NCI-H748 (cell line): ENCODE data around the gene FOLR1.
A peak's percentile ranks its signal among the peaks of the same experiment; 100 is the strongest.
"Not testable (repeated sequence)": the region's sequence is repeated elsewhere in the genome, so short reads cannot be mapped to it uniquely, and the experiment has no call there.

Experiments used
- DNase-seq: peaks from one replicate; lab custom pipeline; 2025; ENCODE audit not compliant: unreplicated experiment; lab: John Stamatoyannopoulos, UW

FOLR1 gene

DNA sequence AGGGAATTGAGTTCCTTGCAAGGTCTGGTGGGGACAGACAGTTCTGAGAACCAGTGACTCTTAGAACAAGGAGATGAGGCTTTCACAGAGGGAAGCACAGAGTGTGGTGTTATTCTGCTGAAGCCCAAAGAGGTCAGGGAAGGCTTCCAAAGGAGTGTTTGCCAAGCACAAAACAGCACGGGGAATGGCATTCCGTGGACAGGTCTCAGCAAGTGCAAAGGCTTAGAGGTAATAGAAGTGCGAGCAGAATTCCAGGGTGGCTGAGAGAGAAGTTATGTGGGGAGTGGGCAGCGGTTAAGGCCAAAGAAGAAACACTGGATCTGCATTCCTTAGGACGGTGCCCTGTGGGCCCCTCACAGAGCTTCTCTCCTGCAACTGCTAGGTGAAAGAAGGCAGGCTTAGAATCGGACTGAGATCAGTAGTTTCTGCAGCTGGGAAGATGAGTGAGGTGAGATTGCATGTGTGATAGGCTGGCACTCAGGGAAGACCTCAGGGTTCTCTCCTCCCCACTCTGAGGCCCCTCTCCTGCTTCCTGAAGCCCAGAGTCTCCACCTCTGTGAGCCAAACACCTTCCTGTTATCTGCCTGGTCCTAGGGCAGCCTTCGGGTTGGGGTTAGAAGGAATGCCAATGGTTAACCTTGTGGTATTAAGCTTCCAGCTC is 10.9 kb upstream of the FOLR1 start:
- not testable (repeated sequence) for DNase-seq

DNA sequence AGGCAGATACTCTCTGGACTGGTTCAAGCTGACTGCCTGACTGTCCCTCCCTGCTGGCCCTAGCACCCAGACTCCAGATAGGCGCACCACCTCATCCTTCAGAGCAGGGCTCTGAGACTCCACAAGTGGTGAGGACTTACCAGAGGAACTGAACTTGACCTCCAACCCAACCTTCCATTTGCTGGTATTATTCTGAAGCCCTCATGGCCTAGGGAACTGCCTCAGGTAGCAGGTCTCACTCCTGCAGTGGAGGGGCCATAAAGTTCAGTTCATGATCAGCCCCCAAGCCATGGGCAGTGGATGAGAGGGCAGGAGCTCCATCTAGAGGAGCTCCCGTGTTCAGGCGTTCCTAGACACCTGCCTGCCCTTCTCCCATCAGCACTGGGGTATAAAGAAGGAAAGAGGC is 10.4 kb upstream of the FOLR1 start:
- not testable (repeated sequence) for DNase-seq

- no peak for DNase-seq
Observed at GRCh38 chr11:72188267-72188666, 3.7 kb upstream of the FOLR1 start.

DNA sequence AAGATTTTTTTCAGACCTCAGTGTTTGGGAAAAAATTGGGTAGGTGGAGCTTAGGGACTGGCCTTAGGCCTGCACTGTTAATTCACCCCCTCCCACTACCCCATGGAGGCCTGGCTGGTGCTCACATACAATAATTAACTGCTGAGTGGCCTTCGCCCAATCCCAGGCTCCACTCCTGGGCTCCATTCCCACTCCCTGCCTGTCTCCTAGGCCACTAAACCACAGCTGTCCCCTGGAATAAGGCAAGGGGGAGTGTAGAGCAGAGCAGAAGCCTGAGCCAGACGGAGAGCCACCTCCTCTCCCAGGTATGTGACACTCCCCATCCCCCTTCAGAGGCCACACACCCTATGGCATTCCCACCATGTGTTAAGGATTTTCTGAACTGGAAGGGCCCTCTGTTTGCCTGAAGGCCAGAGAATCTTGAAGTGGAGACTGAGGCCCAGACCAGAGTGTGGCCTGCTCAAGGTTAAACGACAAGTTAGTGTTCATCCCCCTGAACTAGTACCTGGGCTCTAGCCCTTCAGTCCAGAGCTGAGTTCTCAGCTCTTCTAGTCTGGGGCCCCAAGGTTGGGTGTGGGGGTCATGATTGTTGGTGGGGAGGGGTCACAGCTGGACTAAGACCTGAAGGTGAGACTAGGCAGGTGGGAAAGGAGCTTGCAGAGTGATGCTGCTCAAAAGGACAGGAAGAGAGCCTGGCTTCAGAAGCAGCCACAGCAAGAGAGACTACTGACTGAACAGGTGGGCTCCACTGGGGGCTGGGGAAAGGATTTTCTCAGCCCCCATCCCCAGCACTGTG is 2.3 kb upstream of the FOLR1 start:
- no peak for DNase-seq

DNA sequence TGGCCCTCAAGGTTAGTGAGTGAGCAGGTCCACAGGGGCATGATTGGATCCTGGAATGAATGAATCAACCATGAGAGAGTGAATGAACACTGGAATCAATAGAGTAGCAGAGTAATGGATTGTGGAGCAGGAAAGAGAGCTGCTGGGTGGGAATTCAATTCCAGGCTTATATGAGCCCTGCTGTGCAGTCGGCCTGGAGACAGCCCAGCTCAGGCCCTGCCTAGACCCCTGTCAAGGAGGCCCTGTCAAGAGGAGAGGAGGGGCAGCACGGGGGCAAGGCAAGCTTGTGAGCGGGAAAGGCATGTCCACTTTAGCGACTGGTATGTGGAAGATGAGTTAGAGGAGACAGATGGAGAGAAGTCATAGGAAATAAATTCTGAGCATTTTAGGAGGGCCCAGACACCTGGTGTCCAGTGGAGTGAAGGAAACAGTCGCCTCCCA is 1.3 kb upstream of the FOLR1 start:
- no peak for DNase-seq

GRCh38 chr11:72195518-72196270 is 3.8 kb downstream of the FOLR1 start:
- DNase-seq = no peak

DNA sequence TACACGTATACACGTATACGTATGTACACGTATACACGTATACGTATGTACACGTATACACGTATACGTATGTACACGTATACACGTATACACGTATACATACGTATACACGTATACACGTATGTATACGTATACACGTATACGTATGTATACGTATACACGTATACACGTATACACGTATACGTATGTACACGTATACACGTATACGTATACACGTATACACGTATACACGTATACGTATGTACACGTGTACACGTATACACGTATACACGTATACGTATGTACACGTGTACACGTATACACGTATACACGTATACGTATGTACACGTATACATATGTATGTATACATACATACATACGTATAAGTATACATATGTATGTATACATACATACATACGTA is 9.5 kb downstream of the FOLR1 start:
- not testable (repeated sequence) for DNase-seq

DNA sequence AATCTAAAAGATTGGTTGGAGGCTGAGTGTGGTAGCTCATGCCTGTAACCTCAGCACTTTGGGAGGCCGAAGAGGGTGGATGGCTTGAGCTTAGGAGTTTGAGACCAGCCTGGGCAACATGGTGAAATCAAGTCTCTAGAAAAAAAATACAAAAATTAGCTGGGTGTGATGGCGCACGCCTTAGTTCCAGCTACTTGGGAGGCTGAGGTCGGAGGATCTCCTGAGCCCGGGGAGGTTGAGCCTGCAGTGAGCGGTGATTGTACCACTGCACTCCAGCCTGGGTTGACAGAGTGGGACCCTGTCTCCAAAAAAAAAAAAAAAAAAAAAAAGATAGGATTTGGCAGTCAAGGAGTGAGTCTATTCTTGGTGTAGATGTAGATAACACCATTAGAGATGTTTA is 10.6 kb downstream of the FOLR1 start:
- no peak for DNase-seq

DNA sequence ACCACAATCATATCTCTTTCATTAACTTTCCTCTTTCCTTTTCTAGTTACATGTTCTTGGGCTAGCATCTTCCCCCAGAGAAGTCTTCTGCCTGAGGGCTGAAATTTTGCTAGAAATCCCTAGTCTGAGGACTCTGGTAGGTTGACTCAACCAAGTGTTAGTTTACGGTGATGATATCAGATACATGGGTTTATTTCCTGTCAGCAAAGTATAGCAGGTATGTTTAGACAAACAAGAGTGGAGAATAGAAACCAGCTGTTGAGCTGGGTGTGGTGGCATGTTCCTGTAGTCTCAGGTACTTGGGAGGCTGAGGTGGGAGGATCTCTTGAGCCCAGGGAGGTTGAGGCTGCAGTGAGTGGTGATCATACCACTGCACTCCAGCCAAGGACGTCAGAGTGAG is 11.2 kb downstream of the FOLR1 start:
- no peak for DNase-seq

GRCh38 chr11:72204886-72205285 is 12.9 kb downstream of the FOLR1 start:
- no peak for DNase-seq

DNA sequence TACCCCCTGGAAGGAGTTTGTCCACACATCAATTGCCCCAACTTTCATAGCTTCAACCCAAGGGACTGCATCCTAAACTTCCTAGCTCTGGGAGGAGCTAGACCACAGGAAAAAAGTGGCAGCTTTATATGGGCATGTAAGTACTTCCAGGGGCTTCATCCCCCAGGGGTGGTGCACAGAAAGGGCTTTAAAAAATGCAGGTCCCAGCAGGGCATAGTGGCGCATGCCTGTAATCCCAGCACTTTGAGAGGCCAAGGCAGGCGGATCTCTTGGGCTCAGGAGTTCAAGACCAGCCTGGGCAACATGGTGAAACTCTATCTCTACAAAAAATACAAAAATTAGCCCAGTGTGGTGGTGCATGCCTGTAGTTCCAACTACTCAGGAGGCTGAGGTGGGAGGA is 14.9 kb downstream of the FOLR1 start:
- not testable (repeated sequence) for DNase-seq

DNA sequence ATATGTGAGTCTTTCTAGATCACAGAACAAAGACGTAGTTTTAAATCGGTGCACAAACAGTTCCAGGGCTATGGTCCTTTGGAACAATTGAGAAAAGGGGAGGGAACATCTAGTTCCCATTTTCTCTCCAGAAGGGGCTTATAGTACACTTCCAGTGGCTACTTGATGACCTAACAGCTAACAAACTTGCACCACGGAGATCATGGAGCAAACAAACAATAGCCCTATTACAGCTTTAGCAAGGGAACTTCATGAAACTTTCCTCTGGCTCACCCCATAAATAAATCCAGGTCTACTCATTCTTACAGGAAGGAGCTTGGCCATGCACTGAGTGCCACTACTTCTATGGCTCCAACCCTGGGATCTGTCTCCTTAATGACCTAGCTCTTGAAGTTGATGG is 16.3 kb downstream of the FOLR1 start:
- DNase-seq = no peak

GRCh38 chr11:72209101-72209500 is 17.2 kb downstream of the FOLR1 start:
- DNase-seq = no peak

GRCh38 chr11:72216638-72217037 is 24.7 kb downstream of the FOLR1 start, which contains the start of gene FOLR2:
TSS of gene FOLR2 (plus strand) at chr11:72216794. CDS start at chr11:72218585, 1,791 bp downstream.
- DNase-seq = no peak

- DNase-seq = no peak
Observed at GRCh38 chr11:72217841-72218240, 25.9 kb downstream of the FOLR1 start.

DNA sequence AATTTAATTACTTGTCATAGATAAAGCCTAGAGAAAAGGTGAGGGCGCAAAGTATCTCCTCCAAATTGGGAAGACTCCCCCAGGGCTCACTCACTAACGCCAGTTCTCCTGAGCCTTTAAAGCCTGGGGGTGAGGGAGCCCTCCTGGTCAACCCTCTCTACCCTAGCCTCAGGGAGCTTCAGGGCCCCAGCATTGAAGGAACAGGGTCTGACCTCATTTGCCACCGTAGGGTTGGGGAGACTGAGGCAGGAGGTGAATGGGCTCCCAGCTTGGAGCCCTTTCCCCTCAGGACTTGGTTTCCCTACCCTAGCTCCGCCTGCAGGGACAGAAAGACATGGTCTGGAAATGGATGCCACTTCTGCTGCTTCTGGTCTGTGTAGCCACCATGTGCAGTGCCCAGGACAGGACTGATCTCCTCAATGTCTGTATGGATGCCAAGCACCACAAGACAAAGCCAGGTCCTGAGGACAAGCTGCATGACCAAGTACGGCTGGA is 26.4 kb downstream of the FOLR1 start:
- no peak for DNase-seq

DNA sequence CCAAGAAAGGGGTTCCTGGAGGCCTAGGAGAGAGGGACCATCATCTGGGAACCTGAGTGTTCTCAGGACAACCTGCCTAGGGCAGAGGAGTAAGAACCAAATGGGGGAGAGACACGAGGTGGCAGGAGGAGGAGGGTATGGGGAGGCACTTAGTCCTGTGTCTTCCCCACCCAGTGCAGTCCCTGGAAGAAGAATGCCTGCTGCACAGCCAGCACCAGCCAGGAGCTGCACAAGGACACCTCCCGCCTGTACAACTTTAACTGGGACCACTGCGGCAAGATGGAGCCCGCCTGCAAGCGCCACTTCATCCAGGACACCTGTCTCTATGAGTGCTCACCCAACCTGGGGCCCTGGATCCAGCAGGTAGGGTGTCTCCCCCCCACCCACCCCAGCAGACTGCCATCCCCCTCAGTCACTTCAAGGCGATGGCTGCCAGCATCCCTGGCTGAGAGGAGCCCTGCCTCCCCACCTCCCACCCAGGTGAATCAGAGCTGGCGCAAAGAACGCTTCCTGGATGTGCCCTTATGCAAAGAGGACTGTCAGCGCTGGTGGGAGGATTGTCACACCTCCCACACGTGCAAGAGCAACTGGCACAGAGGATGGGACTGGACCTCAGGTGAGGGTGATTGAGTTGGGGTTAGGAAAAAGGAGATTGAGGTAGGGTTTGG is 28.9 kb downstream of the FOLR1 start:
- no peak for DNase-seq

- DNase-seq = no peak
Observed at GRCh38 chr11:72221386-72222075, 29.6 kb downstream of the FOLR1 start.

DNA sequence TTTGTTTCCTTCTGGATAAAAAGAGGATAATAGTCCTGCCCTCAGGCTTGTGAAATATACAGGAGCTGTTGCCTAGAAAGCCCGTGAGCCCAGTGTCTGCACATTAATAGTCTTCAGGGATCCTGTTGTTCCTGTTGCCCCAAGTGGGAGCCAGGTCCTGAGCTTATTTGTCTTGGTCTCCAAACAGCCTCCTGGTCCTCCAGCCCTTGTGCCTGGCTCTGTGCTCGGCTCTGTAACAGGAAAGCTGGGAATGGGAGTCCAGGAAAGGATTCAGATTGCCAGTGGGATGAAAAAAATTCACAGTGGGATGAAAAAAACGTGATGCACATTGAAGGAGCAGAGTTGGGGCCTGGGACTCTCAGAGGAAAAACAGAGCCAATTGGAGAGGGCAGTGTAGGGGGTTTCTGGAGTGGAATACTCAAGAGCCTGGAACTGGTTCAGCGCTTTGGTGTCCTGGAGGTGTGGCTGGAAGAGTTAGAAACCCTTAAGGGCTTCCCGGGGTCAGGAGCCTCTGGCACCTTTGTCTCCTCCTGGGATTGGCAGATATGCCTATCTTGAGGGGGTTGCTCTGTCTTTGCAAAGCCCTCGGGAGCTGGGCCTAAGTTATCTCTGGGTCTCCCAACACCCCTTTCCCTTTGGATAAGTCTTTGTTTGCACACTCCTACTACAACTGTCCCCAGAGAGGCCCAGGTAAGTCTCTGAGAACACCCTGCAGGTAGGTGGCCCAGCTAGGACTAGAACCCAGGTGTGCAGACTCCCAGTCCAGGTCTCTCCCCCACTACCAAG is 30.4 kb downstream of the FOLR1 start:
- DNase-seq = peak; percentile 41
